NCI-H82 treated with DMSO at 0.1 percent for 48 hours (cell line): ENCODE data around the gene SP3.

Experiments used
- DNase-seq: peaks from one replicate; lab custom pipeline; 2025; ENCODE audit not compliant: unreplicated experiment; lab: John Stamatoyannopoulos, UW

SP3 gene

DNA sequence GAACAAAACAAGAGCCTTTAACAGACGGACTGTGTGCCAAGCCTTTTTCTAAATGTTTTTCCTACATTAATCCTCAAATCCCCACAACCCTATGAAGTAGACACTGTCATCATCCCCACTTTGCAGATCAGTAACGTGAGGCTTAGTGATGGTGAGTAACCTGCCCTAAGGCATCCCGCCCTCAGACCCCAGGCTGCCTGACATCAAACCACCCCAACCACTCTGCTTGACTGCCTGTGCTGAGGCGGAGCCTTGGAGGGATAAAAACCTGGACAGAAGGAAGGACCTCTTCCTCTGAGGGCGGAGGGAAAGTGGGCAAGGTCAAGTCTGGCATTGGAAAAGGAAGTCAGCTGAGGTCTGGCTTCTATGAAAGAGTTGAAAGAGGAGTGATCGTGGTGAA is 104.6 kb downstream of the SP3 start:
- DNase-seq, result no peak

DNA sequence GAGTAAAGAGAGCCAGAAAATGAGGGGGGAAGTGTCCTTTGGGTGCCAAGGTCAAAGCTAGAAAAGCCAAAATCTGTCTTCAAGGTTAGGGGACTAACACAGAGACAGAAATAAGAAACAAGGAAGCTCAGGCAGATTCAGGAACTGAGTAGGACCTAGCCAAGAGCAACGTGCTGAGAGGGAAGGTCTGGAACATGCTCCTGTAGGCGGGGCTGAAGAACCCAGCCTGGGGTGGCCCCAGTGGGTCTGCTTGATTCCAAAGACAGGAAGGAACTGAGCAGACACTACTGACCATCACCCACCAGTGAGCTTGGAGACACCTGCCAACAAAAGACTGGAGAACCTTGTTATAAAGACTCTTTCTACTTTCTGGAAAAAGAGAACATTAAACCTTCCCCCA is 105.1 kb downstream of the SP3 start:
- DNase-seq, result no peak

DNA sequence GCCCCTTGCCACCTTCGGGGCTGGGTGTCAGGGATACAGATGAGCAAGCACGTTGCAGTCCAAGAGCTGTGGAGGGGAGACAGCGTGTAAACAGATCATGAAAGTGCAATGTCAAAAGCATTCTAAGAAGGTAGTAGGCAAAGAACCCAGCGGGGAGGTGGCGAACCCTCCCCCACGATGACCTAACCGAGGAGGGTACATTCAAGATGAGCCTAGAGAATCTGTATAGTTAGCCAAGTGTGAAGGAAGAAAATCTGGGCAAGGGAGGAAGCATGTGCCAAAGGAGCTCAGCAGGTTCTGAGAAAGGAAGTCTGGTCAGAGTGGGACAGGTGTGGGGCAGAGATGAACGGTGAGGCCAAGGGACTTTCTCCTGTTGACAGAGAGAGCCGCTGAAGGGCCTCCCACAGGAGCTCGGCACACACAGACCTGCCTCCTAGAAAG is 106.9 kb downstream of the SP3 start:
- DNase-seq, result no peak
